Neural cell (in vitro differentiated cells): ENCODE results near the gene RDH13. TPM values are rescaled to one million over a fixed set of nuclear protein-coding genes. Genes with fewer than 3 reads are reported as not detected.

Experiments used
- H2AFZ ChIP-seq: fragments of 200-600, 300-800 bp; sonication (generic), shearing (Covaris generic); 2 replicates; pipeline ENCODE4 v1.6.0; 2014; ENCODE audit warnings: low read depth, mild to moderate bottlenecking, antibody characterized with exemption, low read length, moderate library complexity
- H3F3A ChIP-seq: fragments of 200-600 bp; shearing (Covaris generic); 2 replicates; pipeline ENCODE4 v1.6.1; 2016; ENCODE audit warnings: mild to moderate bottlenecking, moderate library complexity, mixed read lengths, antibody characterized with exemption, low read length; ENCODE audit not compliant: insufficient read depth, poor library complexity, severe bottlenecking
- H3K27ac ChIP-seq: fragments of 200-600, 300-800 bp; sonication (generic), shearing (Covaris generic); 2 replicates; pipeline ENCODE4 v1.5.1; 2014; ENCODE audit warnings: mild to moderate bottlenecking, low read length, moderate library complexity
- H3K27me3 ChIP-seq: fragments of 300-800, 200-600 bp; sonication (generic), shearing (Covaris generic); 2 replicates; pipeline ENCODE4 v1.6.0; 2014; ENCODE audit warnings: mild to moderate bottlenecking, low read depth, low read length, moderate library complexity; ENCODE audit not compliant: insufficient read depth
- H3K36me3 ChIP-seq: fragments of 300-800, 200-600 bp; sonication (generic), shearing (Covaris generic); 2 replicates; pipeline ENCODE4 v1.5.1; 2014; ENCODE audit warnings: mild to moderate bottlenecking, antibody characterized with exemption, low read length, moderate library complexity; ENCODE audit not compliant: insufficient read depth
- H3K4me2 ChIP-seq: fragments of 300-800, 200-600 bp; sonication (generic), shearing (Covaris generic); 2 replicates; pipeline ENCODE4 v1.6.0; 2014; ENCODE audit warnings: mild to moderate bottlenecking, low read length
- H3K4me3 ChIP-seq: fragments of 300-800, 200-600 bp; sonication (generic), shearing (Covaris generic); 2 replicates; pipeline ENCODE4 v1.5.1; 2014; ENCODE audit warnings: mild to moderate bottlenecking, low read length, moderate library complexity
- H3K79me2 ChIP-seq: fragments of 200-600 bp; shearing (Covaris generic); replicated peaks from 2 replicates; pipeline ENCODE4 v1.6.0; 2014; ENCODE audit warnings: mild to moderate bottlenecking, low read length, moderate library complexity; ENCODE audit not compliant: insufficient read depth
- H3K9ac ChIP-seq: fragments of 300-800, 200-600 bp; sonication (generic), shearing (Covaris generic); 2 replicates; pipeline ENCODE4 v1.6.1; 2016; ENCODE audit warnings: mild to moderate bottlenecking, low read length, mixed read lengths
- H3K9me2 ChIP-seq: fragments of 200-600 bp; shearing (Covaris generic); 2 replicates; pipeline ENCODE4 v1.6.1; 2016; ENCODE audit warnings: mild to moderate bottlenecking, low read length, mixed read lengths; ENCODE audit not compliant: insufficient read depth
- H3K9me3 ChIP-seq: fragments of 200-600, 300-800 bp; sonication (generic), shearing (Covaris generic); 2 replicates; pipeline ENCODE4 v1.6.1; 2016; ENCODE audit warnings: mild to moderate bottlenecking, mixed run types, low read length, moderate library complexity, mixed read lengths
- H4K20me1 ChIP-seq: fragments of 200-600 bp; shearing (Covaris generic); 2 replicates; pipeline ENCODE4 v1.6.1; 2016; ENCODE audit warnings: mild to moderate bottlenecking, mixed run types; ENCODE audit not compliant: insufficient read depth
- CTCF ChIP-seq: fragments of 450-650 bp; IDR thresholded peaks from 2 replicates; pipeline ENCODE4 v1.5.1; 2014; ENCODE audit warnings: antibody characterized with exemption, mild to moderate bottlenecking, moderate library complexity; ENCODE audit not compliant: poor library complexity, severe bottlenecking
- EP300 ChIP-seq: fragments of 450-650 bp; conservative IDR thresholded peaks from 2 replicates; pipeline ENCODE4 v1.6.1; 2014; ENCODE audit warnings: antibody characterized with exemption, mild to moderate bottlenecking, moderate library complexity; ENCODE audit not compliant: poor library complexity, severe bottlenecking
- EZH2 ChIP-seq: fragments of 200-600, 300-800 bp; shearing (Covaris generic), sonication (generic); IDR thresholded peaks from 2 replicates; pipeline ENCODE4 v1.6.1; 2014; ENCODE audit warnings: antibody characterized with exemption, low read length, borderline replicate concordance, mild to moderate bottlenecking; ENCODE audit not compliant: insufficient read depth, poor library complexity, severe bottlenecking
- MXI1 ChIP-seq: fragments of 450-650 bp; conservative IDR thresholded peaks from 2 replicates; pipeline ENCODE4 v1.6.1; 2014; ENCODE audit warnings: antibody characterized with exemption, mild to moderate bottlenecking; ENCODE audit not compliant: poor library complexity, severe bottlenecking
- POLR2AphosphoS5 ChIP-seq: IDR thresholded peaks from 2 replicates; pipeline ENCODE4 v1.6.1; 2012
- RAD21 ChIP-seq: fragments of 450-650 bp; conservative IDR thresholded peaks from 2 replicates; pipeline ENCODE4 v1.6.1; 2014; ENCODE audit warnings: antibody characterized with exemption, mild to moderate bottlenecking, moderate library complexity
- REST ChIP-seq: IDR thresholded peaks from 2 replicates; pipeline ENCODE4 v1.6.1; 2012; ENCODE audit warnings: borderline replicate concordance
- SMC3 ChIP-seq: fragments of 450-650 bp; conservative IDR thresholded peaks from 2 replicates; pipeline ENCODE4 v1.6.1; 2014; ENCODE audit warnings: antibody characterized with exemption, mild to moderate bottlenecking, moderate library complexity; ENCODE audit not compliant: poor library complexity
- TAF1 ChIP-seq: IDR thresholded peaks from 2 replicates; pipeline ENCODE4 v1.6.1; 2012; ENCODE audit warnings: low read depth
- polyA plus RNA-seq: library from polyadenylated mRNA; depleted of rRNA; stranded (reverse); fragments of >200 nt; gene quantifications from 2 replicates; pipeline ENCODE4 v1.2.3, GENCODE V29; 2014

The RDH13 gene
- polyA plus RNA-seq, 1 donor from 2014 or later, result 9.8 TPM

GRCh38 chr19:55092423-55093318 is 29.7 kb upstream of the RDH13 start:
- H3K27me3 ChIP-seq, result no peaks in the 10 kb centered on the region
- H3K9me2 ChIP-seq, result no peaks in the 10 kb centered on the region
- no peak overlapping the region for H3K4me3 ChIP-seq
- no peak overlapping the region for H2AFZ ChIP-seq
- no peaks in the 10 kb centered on the region for H4K20me1 ChIP-seq
- H3K9ac ChIP-seq, result no peak overlapping the region
- H3K9me3 ChIP-seq, result no peaks in the 10 kb centered on the region
- H3K79me2 ChIP-seq, result no peaks in the 10 kb centered on the region
- no peak overlapping the region for H3K4me2 ChIP-seq
- no peaks in the 10 kb centered on the region for H3K36me3 ChIP-seq
- no peak for TF ChIP-seq TAF1
- no peak for TF ChIP-seq SMC3
- no peak for TF ChIP-seq EP300
- no peak for TF ChIP-seq RAD21
- no peak for TF ChIP-seq REST
- no peak for TF ChIP-seq POLR2AphosphoS5
- TF ChIP-seq CTCF, result no peak
- no peak for TF ChIP-seq MXI1
- TF ChIP-seq EZH2, result no peak
- H3K27ac ChIP-seq, result no peak overlapping the region
- H3F3A ChIP-seq, result no peaks in the 10 kb centered on the region

GRCh38 chr19:55091955-55092354 is 29.0 kb upstream of the RDH13 start:
- Histone ChIP-seq H3K4me2 (no peak overlapping the region), H3K9ac (no peak overlapping the region), H2AFZ (no peak overlapping the region), H3K27me3 (no peaks in the 10 kb centered on the region), H3K4me3 (no peak overlapping the region), H3F3A (no peaks in the 10 kb centered on the region), H4K20me1 (no peaks in the 10 kb centered on the region), H3K9me3 (no peaks in the 10 kb centered on the region), H3K36me3 (no peaks in the 10 kb centered on the region), H3K79me2 (no peaks in the 10 kb centered on the region), H3K9me2 (no peaks in the 10 kb centered on the region), H3K27ac (no peak overlapping the region)
- TF ChIP-seq EP300 (no peak), EZH2 (no peak), CTCF (no peak), REST (no peak), POLR2AphosphoS5 (no peak), RAD21 (no peak), TAF1 (no peak), SMC3 (no peak), MXI1 (no peak)
